GM08714 (cell line): ENCODE results near the gene IREB2.
"Not testable (repeated sequence)": the region's sequence is repeated elsewhere in the genome, so short reads cannot be mapped to it uniquely, and the experiment has no call there.

Source experiments
- H3K4me3 ChIP-seq: fragments of 200-500 bp; sonication (Bioruptor generic); 2 replicates; pipeline ENCODE4 v1.5.1; 2014; ENCODE audit warnings: mild to moderate bottlenecking, low read length, inconsistent platforms
- ZNF274 ChIP-seq: IDR thresholded peaks from 2 replicates; pipeline ENCODE4 v1.6.1; 2012; ENCODE audit warnings: mild to moderate bottlenecking, low read depth, low read length

Gene IREB2

DNA sequence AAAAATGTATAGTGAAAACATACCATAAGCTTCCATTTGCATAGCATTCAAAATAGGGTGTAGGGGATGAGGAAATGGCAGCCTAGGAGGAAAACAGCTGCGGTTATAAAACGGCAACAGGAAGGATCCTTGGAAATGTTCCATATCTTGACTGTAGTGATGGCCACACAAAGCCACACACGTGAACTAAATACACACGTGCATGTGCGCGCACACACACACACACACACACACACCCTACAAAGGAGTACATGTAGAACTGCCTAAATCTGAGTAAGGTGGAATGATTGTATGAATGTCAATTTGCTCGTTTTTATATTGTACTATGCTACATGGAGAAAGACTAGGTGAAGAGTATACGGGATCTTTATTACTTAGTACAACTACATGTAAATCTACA lies 3.9 kb upstream of the IREB2 start:
- TF ChIP-seq ZNF274, result no peak
- no peak overlapping the region for H3K4me3 ChIP-seq

- not testable (repeated sequence) for H3K4me3 ChIP-seq
Measured at GRCh38 chr15:78434711-78435110, 3.3 kb upstream of the IREB2 start.

DNA sequence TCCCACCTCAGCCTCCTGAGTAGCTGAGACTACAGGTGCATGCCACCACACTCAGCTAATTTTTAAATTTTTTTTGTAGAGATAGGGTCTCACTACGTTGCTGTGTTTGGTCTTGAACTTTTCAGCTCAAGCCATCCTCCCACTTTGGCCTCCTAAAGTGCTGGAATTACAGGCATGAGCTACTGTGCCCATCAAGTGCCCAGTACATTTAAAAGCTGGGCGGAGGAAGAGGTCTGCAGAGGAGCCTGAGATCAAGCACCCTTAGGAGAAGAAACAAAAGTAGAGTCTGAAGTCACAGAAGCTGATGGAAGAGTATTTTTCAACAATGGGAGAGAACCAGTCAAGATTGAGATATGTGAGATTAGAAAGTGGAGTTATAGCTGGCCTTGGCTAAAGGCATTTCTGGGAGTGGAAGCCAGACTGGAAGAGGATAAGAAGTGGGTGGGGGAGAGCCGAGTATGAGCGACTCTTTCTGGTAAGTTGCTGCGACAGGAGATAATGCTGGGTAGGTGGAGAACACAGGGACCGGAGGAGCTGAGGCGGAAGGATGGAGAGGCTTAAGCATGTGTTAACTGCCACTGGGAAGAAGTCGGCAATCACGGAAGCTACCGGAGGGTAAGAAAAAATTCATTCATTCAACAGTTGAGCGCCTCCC lies 782 bp upstream of the IREB2 start:
- H3K4me3 ChIP-seq, result peak overlapping the region; percentile 85
- TF ChIP-seq ZNF274, result no peak

- TF ChIP-seq ZNF274, result no peak
- peak overlapping the region; percentile 98 for H3K4me3 ChIP-seq
Measured at GRCh38 chr15:78438619-78439285, 736 bp downstream of the IREB2 start.

DNA sequence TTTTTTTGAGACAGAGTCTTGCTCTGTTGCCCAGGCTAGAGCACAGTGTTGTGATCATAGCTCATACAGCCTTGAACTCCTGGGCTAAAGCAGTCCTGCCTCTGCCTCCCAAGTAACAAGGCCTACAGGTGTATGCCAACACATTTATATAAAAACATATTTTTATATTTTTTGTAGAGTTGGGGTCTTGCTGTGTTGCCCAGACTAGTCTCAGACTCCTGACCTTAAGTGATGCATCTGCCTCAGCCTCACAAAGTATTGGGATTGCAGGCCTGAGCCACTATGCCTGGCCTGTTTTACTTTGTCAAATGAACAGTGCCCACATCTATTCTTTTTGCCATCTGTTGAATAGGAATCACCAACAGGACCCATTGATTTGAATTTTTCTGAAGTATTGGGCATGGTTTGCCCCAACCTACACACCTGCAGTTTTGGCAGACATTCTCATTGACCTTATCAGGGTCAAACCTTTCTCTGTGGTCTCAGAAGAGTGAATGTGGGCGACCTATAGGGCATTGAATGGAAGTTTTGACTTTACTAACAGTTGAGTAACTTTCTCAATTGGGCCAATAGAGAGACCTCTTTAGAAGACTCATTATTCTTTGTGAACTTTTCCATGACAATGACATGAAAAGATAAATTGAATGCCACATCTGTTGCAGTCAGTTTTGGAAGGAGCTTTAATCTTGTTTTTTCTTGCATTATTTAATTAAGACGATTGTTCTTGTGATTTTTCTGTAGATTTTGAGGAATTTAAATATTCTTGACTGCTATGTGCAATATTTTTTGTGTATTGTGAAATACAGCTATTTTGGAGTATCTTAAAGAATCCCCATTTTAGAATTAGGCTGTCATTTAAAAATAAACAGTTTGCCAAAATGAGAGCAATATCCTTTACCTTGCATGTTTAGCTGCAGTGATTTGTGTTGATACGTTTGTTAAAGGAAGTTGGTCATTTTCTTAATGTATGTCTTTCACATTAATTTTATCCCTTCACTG lies 2.7 kb downstream of the IREB2 start:
- no peak overlapping the region; the same call in 1 of the 2 replicates for H3K4me3 ChIP-seq
- TF ChIP-seq ZNF274, result no peak

GRCh38 chr15:78444255-78444654 lies 6.2 kb downstream of the IREB2 start:
- TF ChIP-seq ZNF274, result no peak
- no peak overlapping the region for H3K4me3 ChIP-seq

DNA sequence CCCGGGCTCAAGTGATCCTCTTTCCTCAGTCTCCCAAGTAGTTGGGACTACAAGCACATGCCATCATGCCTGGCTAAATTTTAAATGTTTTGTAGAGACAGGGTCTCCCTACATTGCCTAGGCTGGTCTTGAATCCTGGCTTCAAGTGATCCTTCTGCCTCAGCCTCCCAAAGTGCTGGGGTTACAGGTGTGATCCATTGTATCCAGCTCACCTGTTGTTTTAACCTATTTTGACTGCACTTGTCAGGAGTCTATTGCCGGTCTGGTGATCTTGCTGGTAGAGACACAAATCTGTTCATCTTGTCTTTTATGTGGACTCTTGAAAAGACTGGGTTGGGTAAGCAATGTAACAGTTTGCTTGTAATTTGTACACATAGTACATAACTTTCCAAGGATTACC lies 7.9 kb downstream of the IREB2 start:
- H3K4me3 ChIP-seq, result no peak overlapping the region
- no peak for TF ChIP-seq ZNF274

DNA sequence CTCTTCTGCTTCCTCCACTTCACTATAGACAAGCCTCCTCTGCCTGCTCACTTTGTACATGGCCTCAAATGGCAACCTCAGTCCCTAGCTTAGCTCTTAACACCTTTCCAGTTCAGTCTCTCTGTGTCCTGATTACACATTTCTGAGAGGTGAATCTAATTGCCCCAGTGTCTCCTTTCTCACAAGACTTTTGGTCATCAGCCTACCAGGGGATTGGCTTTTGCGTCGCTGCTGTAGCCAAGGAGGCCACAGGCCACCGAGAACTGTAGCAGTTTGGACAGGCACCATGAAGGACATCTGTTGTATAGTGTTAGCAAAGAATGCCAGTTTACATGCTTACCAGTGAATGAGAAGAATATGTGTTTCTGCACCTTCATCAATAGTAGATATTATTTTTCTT lies 8.5 kb downstream of the IREB2 start:
- H3K4me3 ChIP-seq, result no peak overlapping the region
- TF ChIP-seq ZNF274, result no peak

- no peak for TF ChIP-seq ZNF274
- H3K4me3 ChIP-seq, result no peak overlapping the region
Measured at GRCh38 chr15:78448441-78449219, 10.6 kb downstream of the IREB2 start.

DNA sequence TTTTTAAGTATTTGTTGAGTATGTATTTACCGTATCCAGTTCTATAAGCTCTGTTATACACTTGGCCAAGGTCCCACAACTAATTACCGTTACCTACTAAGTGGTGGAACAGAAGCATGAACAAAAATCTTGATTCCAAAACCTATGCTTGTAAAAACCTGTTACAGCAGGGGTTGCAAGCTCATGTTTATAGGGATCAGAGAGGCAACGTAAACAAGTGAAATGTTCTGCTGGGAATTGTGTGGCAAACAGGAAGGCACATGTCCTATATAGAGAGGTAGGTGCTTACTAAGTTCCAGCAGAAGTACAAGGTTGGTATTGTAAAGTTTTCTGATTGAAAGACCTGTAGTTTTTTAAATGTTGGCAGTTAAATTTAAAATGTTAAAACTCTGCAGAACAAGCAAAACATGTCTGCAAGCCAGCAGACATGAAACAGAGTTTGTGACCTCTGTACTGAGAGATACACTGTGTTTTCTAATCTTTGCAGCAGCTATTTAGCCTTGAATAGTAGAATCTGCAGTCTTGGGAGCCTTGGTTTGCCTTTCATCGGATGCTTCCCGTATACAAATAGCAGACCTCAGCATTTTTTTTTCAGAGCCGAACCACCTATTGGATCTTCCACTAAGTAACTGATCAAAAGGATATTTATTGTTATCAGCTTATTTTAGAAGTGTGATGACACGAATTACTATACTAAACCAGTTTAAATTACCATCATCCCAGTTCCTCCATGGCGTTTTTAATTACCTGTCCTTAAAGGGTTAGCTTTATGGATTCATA lies 11.4 kb downstream of the IREB2 start:
- no peak overlapping the region for H3K4me3 ChIP-seq
- TF ChIP-seq ZNF274, result no peak

DNA sequence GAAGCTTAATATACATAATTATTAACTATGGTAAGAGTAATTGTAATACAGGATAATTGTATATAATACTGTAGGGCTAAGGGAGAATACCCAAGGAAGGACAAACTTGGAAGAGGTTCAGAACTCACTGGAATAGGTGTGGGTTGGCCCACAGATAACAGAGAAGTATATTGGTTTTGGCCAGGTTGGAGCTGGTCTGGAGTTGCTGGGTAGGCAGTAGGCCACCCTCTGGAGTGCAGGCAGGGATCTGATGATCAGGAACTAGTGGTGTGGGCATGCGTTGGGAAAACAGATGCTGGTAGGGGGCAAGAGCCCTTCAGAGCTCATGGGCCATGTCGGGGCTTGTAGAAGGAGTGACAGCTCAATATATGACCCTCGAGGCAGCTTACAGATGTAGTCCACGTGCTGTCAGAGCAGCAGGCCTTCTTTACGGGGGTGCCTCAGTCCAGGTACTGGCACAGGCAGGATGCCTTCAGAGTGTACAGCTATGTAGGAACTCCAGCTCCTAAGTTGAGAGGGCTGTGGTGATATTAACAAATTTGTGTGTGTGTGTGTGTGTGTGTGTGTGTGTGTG lies 12.4 kb downstream of the IREB2 start:
- no peak for TF ChIP-seq ZNF274
- no peak overlapping the region for H3K4me3 ChIP-seq

DNA sequence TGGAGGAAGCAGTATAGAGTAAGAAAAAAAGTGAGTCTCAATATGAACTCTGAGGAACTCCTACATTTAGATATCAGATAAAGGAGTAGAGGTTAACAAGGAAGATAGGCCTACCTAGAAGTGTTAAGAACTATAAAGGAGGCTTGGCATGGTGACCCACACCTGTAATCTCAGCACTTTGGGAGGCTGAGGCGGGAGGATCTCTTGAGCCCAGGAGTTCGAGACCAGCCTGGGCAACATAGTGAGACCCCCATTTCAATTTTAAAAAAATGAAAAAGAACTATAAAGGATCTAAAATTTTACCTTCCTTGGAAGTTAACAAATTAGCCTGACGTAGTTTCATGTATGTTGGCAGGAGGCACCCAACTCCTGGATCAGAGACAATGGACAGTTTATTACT lies 14.5 kb downstream of the IREB2 start:
- TF ChIP-seq ZNF274, result no peak
- no peak overlapping the region for H3K4me3 ChIP-seq

DNA sequence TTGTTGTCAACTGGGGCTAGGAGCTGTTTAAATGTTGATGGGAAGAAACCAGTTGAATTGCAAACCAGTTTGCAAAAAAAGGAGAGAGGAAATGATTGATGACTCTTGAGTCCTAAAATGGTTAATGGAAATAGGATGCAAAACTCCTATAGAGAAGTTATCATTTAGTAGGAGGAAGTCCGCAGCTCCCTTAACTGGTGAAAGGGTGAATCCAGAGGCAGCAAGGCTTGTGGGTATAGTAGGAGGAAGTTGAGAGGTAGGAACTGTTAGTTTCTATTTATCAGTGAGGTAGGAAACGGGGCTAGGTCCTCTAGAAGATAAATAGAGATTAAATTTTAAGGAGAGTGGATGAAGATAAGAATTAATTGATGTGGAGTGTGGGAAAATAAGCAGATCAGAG lies 15.4 kb downstream of the IREB2 start:
- no peak for TF ChIP-seq ZNF274
- H3K4me3 ChIP-seq, result no peak overlapping the region
